Adrenal gland (tissue), 5 donors: ENCODE results near the gene ALPG.

ENCODE experiments used
- CTCF ChIP-seq, 6 experiments: fragments of 450-650 bp in 4 of 6; fragments of 200-600 bp in 2 of 6; sonication (generic) in 1 of 6; IDR thresholded peaks; 1 replicate in 5 of 6; 2 replicates in 1 of 6; pipeline versions ENCODE4 v1.5.1 to v1.8.0; 2016 to 2021; ENCODE audit warnings: antibody characterized with exemption in 6 of 6, mild to moderate bottlenecking in 2 of 6, moderate library complexity in 1 of 6
- POLR2A ChIP-seq, 2 donors: fragments of 450-650 bp; IDR thresholded peaks; one replicate each; pipeline ENCODE4 v1.6.1; 2017; ENCODE audit warnings: antibody characterized with exemption in 2 of 2, mild to moderate bottlenecking in 2 of 2, moderate library complexity in 1 of 2
- donor health status: DM: no; HTN: no; CAD: no.

GRCh38 chr2:232447091-232447620, 40.5 kb downstream of the ALPG start:
- TF ChIP-seq CTCF (IDR thresholded peaks at IDR 0.05) (no peak), POLR2A (IDR thresholded peaks at IDR 0.05) (no peak)
